PC-3 (cell line): ENCODE data around the gene GTPBP8.

Source experiments
- CTCF ChIP-seq: fragments of 300-600 bp; sonication (generic); conservative IDR thresholded peaks from 2 replicates; pipeline ENCODE4 v1.5.1; 2017; ENCODE audit warnings: antibody characterized with exemption, low read depth, mild to moderate bottlenecking, low read length
- EZH2phosphoT487 ChIP-seq: fragments of 300-600 bp; sonication (generic); IDR thresholded peaks from 2 replicates; pipeline ENCODE4 v1.6.1; 2018; ENCODE audit warnings: mild to moderate bottlenecking, antibody characterized with exemption, low read length, borderline replicate concordance

DNA sequence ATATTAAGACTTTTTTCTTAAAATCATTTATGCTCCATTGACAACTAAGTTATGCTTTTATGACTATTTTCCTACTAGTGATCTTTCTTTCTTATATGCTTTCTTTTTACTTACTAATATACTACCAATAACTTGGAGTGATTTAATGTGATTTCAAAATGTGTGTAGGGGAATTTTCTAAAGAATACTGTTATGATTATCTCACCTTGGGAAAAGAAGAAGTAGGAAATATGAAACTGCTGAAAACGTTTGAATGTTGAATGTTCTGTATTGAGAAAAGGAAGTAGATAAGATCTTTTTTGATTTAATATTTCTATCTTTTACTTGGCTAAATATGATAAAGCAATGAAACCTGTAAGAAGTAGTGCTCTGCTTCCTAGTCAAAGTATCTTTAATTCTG lies 8.1 kb upstream of the GTPBP8 start:
- TF ChIP-seq EZH2phosphoT487, result no peak
- no peak for TF ChIP-seq CTCF
